ENCODE data around the gene SLC6A13.

DNA sequence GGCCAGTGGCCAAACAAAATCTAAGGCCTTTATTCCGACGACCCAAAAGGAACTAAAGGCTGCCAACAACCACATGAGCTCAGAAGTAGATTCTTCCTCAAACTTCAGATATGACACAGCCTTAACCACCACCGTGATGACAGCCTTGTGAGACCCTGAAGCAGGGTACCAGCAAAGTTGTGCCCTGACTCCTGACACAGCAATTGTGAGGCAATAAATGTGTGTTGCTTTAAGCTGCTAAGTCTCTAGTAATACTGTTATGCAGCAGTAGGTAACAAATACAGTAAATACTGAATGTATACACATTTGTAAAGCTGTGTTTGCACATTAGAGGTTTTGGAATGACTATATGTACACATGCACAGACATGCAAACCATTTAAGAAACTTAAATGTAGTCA lies 10.7 kb upstream of the SLC6A13 start:
- TF ChIP-seq, protein P1, sequence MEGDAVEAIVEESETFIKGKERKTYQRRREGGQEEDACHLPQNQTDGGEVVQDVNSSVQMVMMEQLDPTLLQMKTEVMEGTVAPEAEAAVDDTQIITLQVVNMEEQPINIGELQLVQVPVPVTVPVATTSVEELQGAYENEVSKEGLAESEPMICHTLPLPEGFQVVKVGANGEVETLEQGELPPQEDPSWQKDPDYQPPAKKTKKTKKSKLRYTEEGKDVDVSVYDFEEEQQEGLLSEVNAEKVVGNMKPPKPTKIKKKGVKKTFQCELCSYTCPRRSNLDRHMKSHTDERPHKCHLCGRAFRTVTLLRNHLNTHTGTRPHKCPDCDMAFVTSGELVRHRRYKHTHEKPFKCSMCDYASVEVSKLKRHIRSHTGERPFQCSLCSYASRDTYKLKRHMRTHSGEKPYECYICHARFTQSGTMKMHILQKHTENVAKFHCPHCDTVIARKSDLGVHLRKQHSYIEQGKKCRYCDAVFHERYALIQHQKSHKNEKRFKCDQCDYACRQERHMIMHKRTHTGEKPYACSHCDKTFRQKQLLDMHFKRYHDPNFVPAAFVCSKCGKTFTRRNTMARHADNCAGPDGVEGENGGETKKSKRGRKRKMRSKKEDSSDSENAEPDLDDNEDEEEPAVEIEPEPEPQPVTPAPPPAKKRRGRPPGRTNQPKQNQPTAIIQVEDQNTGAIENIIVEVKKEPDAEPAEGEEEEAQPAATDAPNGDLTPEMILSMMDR (IDR thresholded peaks at IDR 0.05), result no peak
- TF ChIP-seq POLR2A (IDR thresholded peaks at IDR 0.05) (no peak), POLR2AphosphoS5 (IDR thresholded peaks at IDR 0.05) (no peak)
